BJ (cell line): ENCODE data around the gene PHF2. TPM values are rescaled to one million over a fixed set of nuclear protein-coding genes. Genes with fewer than 3 reads are reported as not detected.

Experiments used
- CTCF ChIA-PET: fragments of 350-600 bp; formaldehyde crosslinking; extraction: SDS; loops from one replicate; lab custom pipeline; 2021; ENCODE audit warnings: antibody characterized with exemption, inconsistent platforms; lab: Yijun Ruan, JAX
- POLR2A ChIA-PET: fragments of 300-600 bp; sonication (Branson Sonifier 250); formaldehyde crosslinking; extraction: SDS; loops from one replicate; lab custom pipeline; 2021; ENCODE audit warnings: antibody characterized with exemption; lab: Charles Lee
- DNase-seq: peaks from one replicate; pipeline ENCODE4 v3.0.0-alpha.2; 2011; ENCODE audit warnings: low read depth
- H3K27me3 ChIP-seq: 2 replicates; pipeline ENCODE4 v1.6.0; 2011; ENCODE audit warnings: low read length; ENCODE audit not compliant: control insufficient read depth, insufficient read depth
- H3K36me3 ChIP-seq: 2 replicates; pipeline ENCODE4 v1.5.1; 2011; ENCODE audit warnings: low read length; ENCODE audit not compliant: control insufficient read depth, insufficient read depth
- H3K4me3 ChIP-seq: 2 replicates; pipeline ENCODE4 v1.5.1; 2011; ENCODE audit warnings: low read depth, mild to moderate bottlenecking, control low read depth, low read length
- polyA plus RNA-seq: library from polyadenylated mRNA; depleted of rRNA; stranded (reverse); fragments of >200 nt; gene quantifications from 2 replicates; pipeline ENCODE4 v1.2.3, GENCODE V29; 2011
- TF ChIP-seq, protein P1 (sequence below): IDR thresholded peaks from 2 replicates; pipeline ENCODE4 v1.5.1; 2011; ENCODE audit warnings: low read depth, mild to moderate bottlenecking, control low read depth, inconsistent platforms, low read length, moderate library complexity; ENCODE audit not compliant: insufficient read depth

PHF2 gene
- polyA plus RNA-seq, 1 experiment: 9.4 TPM

DNA sequence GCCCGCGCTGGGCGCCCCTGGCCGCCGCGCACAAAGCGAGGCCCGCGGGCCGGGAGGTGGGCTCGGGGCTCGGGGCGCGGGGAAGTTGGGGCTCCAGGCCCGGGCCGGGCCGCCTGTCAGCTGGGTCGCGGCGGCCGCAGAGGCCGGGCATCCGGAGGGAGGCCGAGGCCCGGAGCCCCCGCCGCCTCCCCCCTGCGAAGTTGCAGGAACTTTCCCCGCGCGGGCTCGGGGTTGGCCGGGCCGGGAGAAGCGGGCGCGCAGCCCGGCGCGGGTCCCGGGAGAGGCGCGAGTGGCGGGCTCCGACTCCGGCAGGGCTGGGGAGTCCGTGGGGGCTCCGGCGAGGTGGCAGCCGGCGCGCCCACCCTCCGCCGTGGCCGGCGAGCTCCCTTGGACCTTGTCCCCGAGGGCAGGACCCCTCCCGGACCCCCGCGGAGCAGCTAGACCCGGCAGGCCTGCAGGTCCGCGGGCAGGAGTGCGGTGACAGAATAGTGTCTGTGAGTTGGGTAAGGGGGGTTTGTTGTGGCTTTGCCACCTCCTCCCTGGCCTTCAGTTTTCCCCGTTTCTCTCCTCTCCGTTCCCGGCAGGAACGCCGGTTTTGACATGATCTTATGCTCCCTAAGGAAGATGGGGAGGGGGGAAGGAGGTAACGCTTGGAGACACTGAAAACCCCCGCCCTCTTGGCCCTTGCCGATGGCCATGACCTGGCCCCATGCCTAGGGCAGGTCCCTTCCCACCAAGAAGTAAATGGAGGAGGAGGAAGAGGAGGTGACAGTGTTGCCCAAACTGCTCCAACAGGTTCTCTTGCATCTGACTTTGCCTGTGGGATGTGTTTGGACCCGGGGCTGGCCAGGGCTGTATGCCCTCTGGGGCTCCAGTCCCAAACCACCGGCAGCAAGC is 942 bp downstream of the PHF2 start:
- Histone ChIP-seq H3K4me3 (peak overlapping the region; percentile 74), H3K36me3 (no peaks in the 10 kb centered on the region; the same call in 1 of the 2 replicates), H3K27me3 (no peaks in the 10 kb centered on the region)
- no peak for DNase-seq
- ChIA-PET POLR2A (no interaction called here), CTCF (no interaction called here)
- TF ChIP-seq, protein P1, sequence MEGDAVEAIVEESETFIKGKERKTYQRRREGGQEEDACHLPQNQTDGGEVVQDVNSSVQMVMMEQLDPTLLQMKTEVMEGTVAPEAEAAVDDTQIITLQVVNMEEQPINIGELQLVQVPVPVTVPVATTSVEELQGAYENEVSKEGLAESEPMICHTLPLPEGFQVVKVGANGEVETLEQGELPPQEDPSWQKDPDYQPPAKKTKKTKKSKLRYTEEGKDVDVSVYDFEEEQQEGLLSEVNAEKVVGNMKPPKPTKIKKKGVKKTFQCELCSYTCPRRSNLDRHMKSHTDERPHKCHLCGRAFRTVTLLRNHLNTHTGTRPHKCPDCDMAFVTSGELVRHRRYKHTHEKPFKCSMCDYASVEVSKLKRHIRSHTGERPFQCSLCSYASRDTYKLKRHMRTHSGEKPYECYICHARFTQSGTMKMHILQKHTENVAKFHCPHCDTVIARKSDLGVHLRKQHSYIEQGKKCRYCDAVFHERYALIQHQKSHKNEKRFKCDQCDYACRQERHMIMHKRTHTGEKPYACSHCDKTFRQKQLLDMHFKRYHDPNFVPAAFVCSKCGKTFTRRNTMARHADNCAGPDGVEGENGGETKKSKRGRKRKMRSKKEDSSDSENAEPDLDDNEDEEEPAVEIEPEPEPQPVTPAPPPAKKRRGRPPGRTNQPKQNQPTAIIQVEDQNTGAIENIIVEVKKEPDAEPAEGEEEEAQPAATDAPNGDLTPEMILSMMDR: no peak

DNA sequence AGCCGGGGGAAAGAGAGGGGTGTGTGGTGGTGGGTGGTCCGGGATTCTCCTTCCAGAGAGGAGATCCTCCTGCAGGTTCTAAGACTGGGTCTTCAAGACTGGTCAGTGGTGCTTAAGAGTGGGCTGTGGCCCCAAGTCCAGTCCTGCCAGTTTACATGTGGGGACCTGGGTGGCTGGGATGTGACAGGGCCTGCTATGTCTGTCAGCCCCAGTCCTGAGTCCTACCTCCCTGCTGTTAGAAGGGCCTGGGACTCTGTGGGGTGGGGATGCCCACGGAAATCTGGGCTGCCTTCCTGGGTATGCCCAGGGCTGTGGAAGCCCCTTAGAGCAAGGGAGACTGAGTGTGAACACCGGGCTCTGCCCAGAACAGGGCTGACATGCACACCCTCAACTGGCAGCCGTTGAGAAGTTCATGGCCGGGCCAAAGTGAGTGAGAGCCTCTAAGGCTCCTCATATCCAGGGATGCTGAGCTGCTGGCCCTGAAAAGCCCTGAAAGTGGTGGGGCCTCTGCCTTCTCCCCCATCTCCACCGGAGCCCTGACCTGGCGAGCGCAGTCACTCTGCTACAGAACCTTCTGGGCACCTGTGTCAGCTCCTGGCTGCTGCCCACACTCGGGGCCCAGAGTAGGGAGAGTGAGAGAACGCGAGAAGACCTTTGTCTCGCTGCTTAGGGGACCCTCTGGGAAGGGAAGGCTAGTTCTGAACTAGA is 1.7 kb downstream of the PHF2 start:
- ChIA-PET POLR2A (no interaction called here), CTCF (interaction anchor here (1.0 to 1.4 kb wide), 3 partner anchors 10 to 105 kb away, joined by 3 to 9 read pairs (median 3); no protein-coding TSS in a partner anchor)
- H3K36me3 ChIP-seq: no peaks in the 10 kb centered on the region; the same call in 1 of the 2 replicates
- peak overlapping the region; percentile 74 for H3K4me3 ChIP-seq
- no peak for DNase-seq
- TF ChIP-seq, protein P1: no peak
- no peaks in the 10 kb centered on the region for H3K27me3 ChIP-seq

DNA sequence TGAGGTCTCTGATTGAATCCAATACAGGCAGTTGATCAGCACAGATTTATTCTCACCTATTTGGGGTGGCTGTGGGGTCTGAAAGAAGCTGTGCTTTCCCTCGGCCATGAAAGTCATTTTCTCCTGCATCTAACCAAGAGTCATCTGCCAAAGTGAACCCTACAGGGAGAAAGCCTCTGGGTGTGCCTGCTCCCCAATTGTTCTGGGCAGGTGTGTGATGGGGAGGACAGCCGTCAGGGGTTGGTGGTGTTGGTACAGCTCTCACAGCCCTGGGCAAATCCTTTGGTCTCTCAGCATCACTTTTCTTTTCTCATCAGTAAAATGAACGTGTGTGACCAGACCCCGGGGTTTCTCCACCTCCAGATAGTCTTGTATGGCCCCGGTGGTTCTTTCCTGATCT is 2.5 kb downstream of the PHF2 start:
- no peak for DNase-seq
- H3K4me3 ChIP-seq: no peak overlapping the region
- ChIA-PET CTCF (interaction anchor here (1.0 to 1.4 kb wide), 3 partner anchors 9 to 104 kb away, joined by 3 to 9 read pairs (median 3); no protein-coding TSS in a partner anchor), POLR2A (no interaction called here)
- TF ChIP-seq, protein P1: no peak
- H3K36me3 ChIP-seq: no peaks in the 10 kb centered on the region
- H3K27me3 ChIP-seq: no peaks in the 10 kb centered on the region

DNA sequence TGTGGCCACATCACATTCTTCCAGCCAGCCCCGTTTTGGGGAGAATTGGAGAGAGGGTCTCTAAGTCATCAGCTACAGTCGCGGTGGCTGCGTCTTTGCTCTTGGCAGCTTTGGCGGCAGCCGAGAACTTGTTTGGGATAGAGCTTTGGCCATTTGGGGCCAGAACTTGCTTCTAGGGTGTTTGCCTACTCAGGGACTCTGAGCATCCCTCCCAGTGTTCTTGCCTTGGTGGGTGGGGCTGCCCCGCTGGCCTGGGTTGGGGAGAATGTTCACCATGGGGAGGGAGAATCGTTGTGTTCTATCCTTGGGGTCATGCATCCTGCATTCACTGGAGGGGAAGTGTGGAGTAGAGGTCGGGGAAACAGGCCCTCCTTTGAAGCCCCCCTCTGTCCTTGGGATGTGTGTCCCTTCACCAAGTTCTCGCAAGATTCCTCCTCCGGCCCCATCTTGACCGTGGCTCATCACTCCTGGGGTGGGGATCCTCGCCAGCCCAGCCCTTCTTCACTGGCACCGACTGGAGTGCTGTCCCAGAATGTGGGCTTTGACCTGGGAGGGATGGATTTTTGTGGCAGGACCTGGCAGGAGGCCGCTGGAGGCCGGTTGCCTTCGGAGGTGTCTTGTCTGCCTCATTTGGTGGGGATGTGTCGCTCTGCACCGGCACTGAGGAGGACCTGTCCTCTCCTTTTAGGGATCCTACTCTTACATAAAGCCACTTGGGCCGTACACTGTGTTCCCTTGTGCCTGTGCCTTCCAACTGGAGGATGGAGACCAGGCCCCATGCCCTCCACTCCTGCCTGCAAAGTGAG is 3.5 kb downstream of the PHF2 start:
- H3K27me3 ChIP-seq: no peaks in the 10 kb centered on the region
- TF ChIP-seq, protein P1: no peak
- H3K4me3 ChIP-seq: no peak overlapping the region
- H3K36me3 ChIP-seq: no peaks in the 10 kb centered on the region
- POLR2A ChIA-PET: no interaction called here
- DNase-seq: no peak
- CTCF ChIA-PET: interaction anchor here (1.3 kb wide), 1 partner anchor 101 kb away, joined by 4 read pairs; no protein-coding TSS in a partner anchor
